Tibial artery (tissue), 4 donors: ENCODE data around the gene CTSE.

Experiments
- DNase-seq, 2 donors: peaks; one replicate each; pipeline ENCODE4 v3.0.0-alpha.2; 2019
- H3K27ac ChIP-seq, 2 donors: fragments of 200-600 bp; sonication (generic) in 1 of 2; 1 replicate in 1 of 2; 2 replicates in 1 of 2; pipeline ENCODE4 v1.5.1; 2018 to 2019; ENCODE audit warnings: mild to moderate bottlenecking in 1 of 2
- H3K27me3 ChIP-seq, 2 donors: fragments of 200-600 bp; sonication (generic) in 1 of 2; one replicate each; pipeline versions ENCODE4 v1.5.1 to v1.6.0; 2016 to 2019
- H3K36me3 ChIP-seq, 3 donors: fragments of 200-600 bp; sonication (generic) in 2 of 3; one replicate each; pipeline ENCODE4 v1.5.1; 2016 to 2019; ENCODE audit warnings: mild to moderate bottlenecking in 2 of 3
- H3K4me1 ChIP-seq, 4 donors: fragments of 200-600 bp; sonication (generic) in 2 of 4; 1 replicate in 3 of 4; 2 replicates in 1 of 4; pipeline ENCODE4 v1.5.1; 2016 to 2019
- H3K4me3 ChIP-seq, 2 donors: fragments of 200-600 bp; sonication (generic) in 1 of 2; 1 replicate in 1 of 2; 2 replicates in 1 of 2; pipeline ENCODE4 v1.5.1; 2018 to 2019; ENCODE audit warnings: mild to moderate bottlenecking in 2 of 2
- H3K9me3 ChIP-seq, 3 donors: fragments of 200-600 bp; sonication (generic) in 1 of 3; one replicate each; pipeline ENCODE4 v1.5.1; 2016 to 2019
- CTCF ChIP-seq, 2 experiments: fragments of 200-600 bp in 1 of 2; fragments of 450-650 bp in 1 of 2; IDR thresholded peaks; one replicate each; pipeline ENCODE4 v1.5.1; 2017 to 2019; ENCODE audit warnings: antibody characterized with exemption in 2 of 2, mild to moderate bottlenecking in 1 of 2, moderate library complexity in 1 of 2
- intact Hi-C: fragments of 100-400 bp; cut with DNase I; formaldehyde crosslinking; loops from one replicate; pipeline ENCODE4 v1.15.0; 2023; ENCODE audit warnings: low total_unique reads

CTSE gene

DNA sequence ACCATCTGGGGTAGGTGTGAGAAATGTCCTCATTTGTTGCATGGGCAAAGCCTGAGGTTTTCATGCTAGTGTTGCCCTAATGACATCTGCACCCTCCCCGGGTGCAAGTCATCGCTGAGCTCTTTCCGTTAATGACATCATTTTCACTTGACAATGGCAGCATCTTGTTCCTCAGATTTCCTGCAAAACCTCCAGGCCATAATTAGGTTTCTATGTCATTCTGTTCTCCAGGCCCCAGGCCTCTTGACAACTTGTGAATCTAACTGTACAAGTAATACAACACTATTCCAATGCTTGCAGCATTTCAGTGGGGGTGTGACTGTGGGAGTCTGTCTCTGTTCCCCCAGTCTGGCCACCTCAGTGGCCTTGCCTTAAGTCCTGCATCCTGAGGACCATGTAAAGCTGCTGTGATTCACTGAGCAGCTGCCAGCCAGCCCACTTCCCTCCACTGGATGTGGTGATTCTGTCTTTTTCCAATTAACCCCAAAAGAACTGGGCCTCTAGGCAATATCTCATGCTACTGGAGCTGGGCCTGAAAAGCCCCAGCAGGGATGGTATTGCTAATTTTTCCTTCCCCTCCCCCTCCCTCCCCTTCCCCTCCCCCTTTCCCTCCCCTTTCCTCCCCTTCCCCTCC lies 43.3 kb downstream of the CTSE start:
- DNase-seq, result no peak
- no peak for TF ChIP-seq CTCF (IDR thresholded peaks at IDR 0.05)
- Histone ChIP-seq H3K27ac (no peak overlapping the region), H3K4me1 (peaks cover 0 to 18% (median 0%) of the 10 kb centered on the region in 4 donors), H3K36me3 (no peaks in the 10 kb centered on the region), H3K4me3 (no peak overlapping the region), H3K27me3 (peaks cover 0 to 3% of the 10 kb centered on the region in 2 donors), H3K9me3 (no peaks in the 10 kb centered on the region)
- intact Hi-C loops, result no loop called here

DNA sequence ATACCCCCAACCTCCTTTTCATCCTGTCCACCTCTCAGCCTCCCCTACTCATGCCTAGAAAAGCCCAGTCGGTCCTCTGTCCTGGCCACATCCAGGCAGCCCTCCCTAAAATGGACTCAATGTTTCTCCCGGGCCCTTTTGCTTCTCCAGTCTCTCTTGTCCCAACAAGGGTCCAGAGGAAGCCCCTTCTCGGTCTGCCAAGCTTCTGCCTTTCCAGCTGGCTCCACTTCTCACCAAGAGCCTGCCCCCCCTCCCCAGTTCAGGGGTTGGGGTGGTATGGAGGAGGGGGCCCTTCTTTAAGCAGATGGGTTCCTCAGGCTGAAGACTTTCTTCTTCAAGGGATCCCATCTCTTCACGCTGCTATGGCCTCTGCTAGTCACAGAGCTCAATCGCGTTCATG lies 44.4 kb downstream of the CTSE start:
- peaks cover 0 to 8% of the 10 kb centered on the region in 2 donors for H3K27me3 ChIP-seq
- H3K4me1 ChIP-seq, result peaks cover 0 to 19% (median 0%) of the 10 kb centered on the region in 4 donors
- no peak overlapping the region for H3K4me3 ChIP-seq
- TF ChIP-seq CTCF (IDR thresholded peaks at IDR 0.05), result no peak
- no peak for DNase-seq
- H3K27ac ChIP-seq, result no peak overlapping the region
- intact Hi-C loops, result loop anchor here (2.0 to 10.0 kb wide), 4 partner anchors 57 to 394 kb away; no protein-coding TSS in a partner anchor
- no peaks in the 10 kb centered on the region for H3K9me3 ChIP-seq
- H3K36me3 ChIP-seq, result no peaks in the 10 kb centered on the region

DNA sequence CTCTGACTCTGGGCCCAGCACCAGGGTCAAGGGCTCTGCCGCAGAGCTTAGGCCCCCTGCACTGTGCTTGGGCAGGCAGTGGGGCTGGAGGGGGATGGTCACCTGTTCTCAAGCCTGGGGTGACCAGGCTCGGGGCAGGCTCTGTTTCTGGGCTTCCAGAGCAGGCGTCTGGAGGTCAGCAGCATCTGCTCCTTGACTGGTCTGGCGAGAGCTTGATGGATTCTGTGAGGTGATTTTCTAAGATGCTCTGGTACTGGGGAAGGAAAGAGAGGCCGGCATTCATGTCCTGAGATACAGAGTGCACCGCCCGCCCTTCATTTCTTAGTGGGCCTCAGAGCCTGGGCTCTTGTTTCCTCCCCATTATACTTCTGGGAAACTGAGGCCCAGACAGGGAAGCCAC lies 45.0 kb downstream of the CTSE start:
- Histone ChIP-seq H3K27me3 (peaks cover 0 to 8% of the 10 kb centered on the region in 2 donors), H3K9me3 (no peaks in the 10 kb centered on the region), H3K4me3 (no peak overlapping the region), H3K27ac (no peak overlapping the region), H3K4me1 (peaks cover 0 to 19% (median 0%) of the 10 kb centered on the region in 4 donors), H3K36me3 (no peaks in the 10 kb centered on the region)
- intact Hi-C loops, result loop anchor here (2.0 to 10.0 kb wide), 4 partner anchors 56 to 394 kb away; no protein-coding TSS in a partner anchor
- TF ChIP-seq CTCF (IDR thresholded peaks at IDR 0.05), result no peak
- no peak for DNase-seq

DNA sequence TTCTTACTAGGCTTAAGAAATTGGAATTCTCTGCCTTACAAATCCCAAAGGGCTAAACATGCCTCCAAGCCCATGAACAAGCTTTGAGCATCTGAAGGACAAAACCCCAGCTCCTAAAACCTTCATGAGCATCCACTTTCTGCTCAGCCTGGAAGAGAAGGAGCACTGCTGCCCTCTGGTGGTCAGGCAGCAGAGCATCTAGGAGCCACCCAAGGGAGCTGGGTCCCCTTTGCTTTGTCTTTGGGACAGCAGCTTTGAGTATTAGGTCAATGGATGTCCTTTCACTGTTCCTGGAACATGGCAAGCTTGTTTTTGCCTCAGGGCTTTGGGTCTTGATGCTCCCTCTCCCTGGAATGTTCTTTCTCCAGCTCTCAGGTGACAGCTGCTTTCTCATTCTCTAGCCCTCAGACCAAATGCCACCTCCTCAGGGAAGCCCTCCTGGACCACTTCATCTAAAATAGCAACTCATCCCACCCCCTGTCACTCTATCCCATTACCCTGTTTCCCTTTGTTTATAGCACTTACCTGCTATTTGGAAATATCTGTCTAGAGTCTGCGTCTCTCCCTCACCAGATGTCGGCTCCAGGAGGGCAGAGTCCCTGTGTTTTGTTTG lies 46.2 kb downstream of the CTSE start:
- peak; percentile 97 for TF ChIP-seq CTCF (IDR thresholded peaks at IDR 0.05)
- peak in 1 of 2 donors; percentile 77 for DNase-seq
- Histone ChIP-seq H3K4me1 (peaks cover 0 to 19% (median 0%) of the 10 kb centered on the region in 4 donors), H3K36me3 (no peaks in the 10 kb centered on the region), H3K9me3 (no peaks in the 10 kb centered on the region), H3K27me3 (peaks cover 0 to 8% of the 10 kb centered on the region in 2 donors), H3K4me3 (no peak overlapping the region), H3K27ac (no peak overlapping the region)
- intact Hi-C loops, result loop anchor here (2.0 to 10.0 kb wide), 4 partner anchors 55 to 393 kb away; no protein-coding TSS in a partner anchor

- DNase-seq, result no peak
- Histone ChIP-seq H3K27ac (no peak overlapping the region), H3K4me3 (no peak overlapping the region), H3K9me3 (no peaks in the 10 kb centered on the region), H3K4me1 (peaks cover 0 to 19% (median 0%) of the 10 kb centered on the region in 4 donors), H3K27me3 (peaks cover 0 to 8% of the 10 kb centered on the region in 2 donors), H3K36me3 (no peaks in the 10 kb centered on the region)
- intact Hi-C loops, result loop anchor here (5.0 to 10.0 kb wide), 3 partner anchors 55 to 392 kb away; no protein-coding TSS in a partner anchor
- no peak for TF ChIP-seq CTCF (IDR thresholded peaks at IDR 0.05)
These were observed 46.8 kb downstream of the CTSE start for GRCh38 chr1:205976708-205977401.
